Endothelial cell (in vitro differentiated cells): ENCODE data around the gene ROCK2. TPM values are rescaled to one million over a fixed set of nuclear protein-coding genes. Genes with fewer than 3 reads are reported as not detected.

ENCODE experiments used
- DNase-seq: peaks from one replicate; pipeline ENCODE4 v3.0.0; 2021; ENCODE audit warnings: low spot score
- H3K27ac Mint-ChIP-seq: one replicate; pipeline ENCODE4 v1.8.0; 2021; ENCODE audit warnings: mixed read lengths, inconsistent platforms; ENCODE audit not compliant: unreplicated experiment
- H3K27me3 Mint-ChIP-seq: one replicate; pipeline ENCODE4 v1.8.0; 2021; ENCODE audit warnings: mild to moderate bottlenecking, moderate library complexity, mixed read lengths, inconsistent platforms; ENCODE audit not compliant: unreplicated experiment
- H3K36me3 Mint-ChIP-seq: one replicate; pipeline ENCODE4 v1.8.0; 2021; ENCODE audit warnings: mild to moderate bottlenecking, low read depth, mixed read lengths, inconsistent platforms; ENCODE audit not compliant: unreplicated experiment
- H3K4me1 Mint-ChIP-seq: one replicate; pipeline ENCODE4 v1.8.0; 2021; ENCODE audit warnings: mild to moderate bottlenecking, mixed read lengths, inconsistent platforms; ENCODE audit not compliant: unreplicated experiment
- H3K4me3 Mint-ChIP-seq: one replicate; pipeline ENCODE4 v1.8.0; 2021; ENCODE audit warnings: mild to moderate bottlenecking, mixed read lengths, inconsistent platforms; ENCODE audit not compliant: unreplicated experiment
- H3K9me3 Mint-ChIP-seq: one replicate; pipeline ENCODE4 v1.8.0; 2021; ENCODE audit warnings: mixed read lengths, inconsistent platforms; ENCODE audit not compliant: unreplicated experiment
- CTCF ChIP-seq: fragments of 200-600 bp; sonication (generic); IDR thresholded peaks from one replicate; pipeline ENCODE4 v1.5.0; 2021; ENCODE audit warnings: antibody characterized with exemption; ENCODE audit not compliant: unreplicated experiment
- total RNA-seq: library from RNA; stranded (reverse); fragmentation: NEBNext Ultra II Directional; extraction: Animal tissue kit (Norgen Biotek cat#: 25700); gene quantifications from one replicate; pipeline ENCODE4 v1.2.1, GENCODE V29; 2021; ENCODE audit not compliant: unreplicated experiment

ROCK2 gene
- total RNA-seq, 1 donor from 2014 or later: 52.8 TPM

GRCh38 chr2:11375025-11375688 is 30.7 kb upstream of the ROCK2 start:
- no peak for TF ChIP-seq CTCF
- Mint-ChIP-seq H3K4me1 (peaks cover 14% of the 10 kb centered on the region), H3K27ac (peak overlapping the region; percentile 42), H3K9me3 (no peaks in the 10 kb centered on the region), H3K27me3 (peaks cover 15% of the 10 kb centered on the region), H3K4me3 (no peak overlapping the region), H3K36me3 (no peaks in the 10 kb centered on the region)
- no peak for DNase-seq

GRCh38 chr2:11373096-11373495 is 28.7 kb upstream of the ROCK2 start:
- TF ChIP-seq CTCF: no peak
- Mint-ChIP-seq H3K9me3 (no peaks in the 10 kb centered on the region), H3K36me3 (no peaks in the 10 kb centered on the region), H3K27me3 (peaks cover 15% of the 10 kb centered on the region), H3K27ac (no peak overlapping the region), H3K4me3 (no peak overlapping the region), H3K4me1 (peaks cover 13% of the 10 kb centered on the region)
- no peak for DNase-seq

- no peaks in the 10 kb centered on the region for H3K9me3 Mint-ChIP-seq
- H3K27ac Mint-ChIP-seq: no peak overlapping the region
- no peak for DNase-seq
- no peak overlapping the region for H3K4me3 Mint-ChIP-seq
- H3K4me1 Mint-ChIP-seq: peaks cover 24% of the 10 kb centered on the region
- no peaks in the 10 kb centered on the region for H3K36me3 Mint-ChIP-seq
- peaks cover 19% of the 10 kb centered on the region for H3K27me3 Mint-ChIP-seq
- no peak for TF ChIP-seq CTCF
Measured at GRCh38 chr2:11371092-11371937, 26.9 kb upstream of the ROCK2 start.

- H3K4me1 Mint-ChIP-seq: peaks cover 27% of the 10 kb centered on the region
- no peak for TF ChIP-seq CTCF
- H3K27me3 Mint-ChIP-seq: peaks cover 19% of the 10 kb centered on the region
- H3K9me3 Mint-ChIP-seq: no peaks in the 10 kb centered on the region
- DNase-seq: no peak
- no peaks in the 10 kb centered on the region for H3K36me3 Mint-ChIP-seq
- H3K4me3 Mint-ChIP-seq: no peak overlapping the region
- H3K27ac Mint-ChIP-seq: no peak overlapping the region
Measured at GRCh38 chr2:11370377-11371091, 26.1 kb upstream of the ROCK2 start.
